Muscle layer of colon (tissue), 2 donors: ENCODE measurements around the gene AMOT.

Experiments
- H3K27ac ChIP-seq: one replicate; pipeline ENCODE4 v1.7.0; 2013; ENCODE audit warnings: low read depth, mild to moderate bottlenecking, low read length, moderate library complexity
- H3K27me3 ChIP-seq, 2 donors: one replicate each; pipeline ENCODE4 v1.7.0; 2013; ENCODE audit warnings: low read length in 2 of 2, mild to moderate bottlenecking in 2 of 2; ENCODE audit not compliant: insufficient read depth in 2 of 2, control insufficient read depth in 1 of 2
- H3K36me3 ChIP-seq: one replicate; pipeline ENCODE4 v1.7.0; 2013; ENCODE audit warnings: mild to moderate bottlenecking, low read length; ENCODE audit not compliant: insufficient read depth
- H3K4me1 ChIP-seq: one replicate; pipeline ENCODE4 v1.7.0; 2013; ENCODE audit warnings: mild to moderate bottlenecking, low read length; ENCODE audit not compliant: insufficient read depth
- H3K4me3 ChIP-seq, 2 donors: one replicate each; pipeline ENCODE4 v1.7.0; 2013; ENCODE audit warnings: low read length in 2 of 2, low read depth in 1 of 2, mild to moderate bottlenecking in 1 of 2, moderate library complexity in 1 of 2
- H3K9ac ChIP-seq: one replicate; pipeline ENCODE4 v1.7.0; 2013; ENCODE audit warnings: low read length
- H3K9me3 ChIP-seq: one replicate; pipeline ENCODE4 v1.7.0; 2013; ENCODE audit warnings: mild to moderate bottlenecking, low read length
- donor health status: abdominal sarcoma.
- donor health status: Adenocarcinoma of cecum.

Gene AMOT

GRCh38 chrX:112789931-112790330 lies 50.7 kb downstream of the AMOT start:
- no peak overlapping the region for H3K4me3 ChIP-seq
- no peaks in the 10 kb centered on the region for H3K9me3 ChIP-seq
- no peaks in the 10 kb centered on the region for H3K27me3 ChIP-seq
- no peak overlapping the region for H3K27ac ChIP-seq
- no peaks in the 10 kb centered on the region for H3K36me3 ChIP-seq
- no peak overlapping the region for H3K9ac ChIP-seq
- H3K4me1 ChIP-seq: no peaks in the 10 kb centered on the region

GRCh38 chrX:112786076-112786475 lies 54.6 kb downstream of the AMOT start:
- Histone ChIP-seq H3K9ac (no peak overlapping the region), H3K36me3 (no peaks in the 10 kb centered on the region), H3K9me3 (no peaks in the 10 kb centered on the region), H3K4me3 (no peak overlapping the region), H3K4me1 (no peaks in the 10 kb centered on the region), H3K27me3 (no peaks in the 10 kb centered on the region), H3K27ac (no peak overlapping the region)

- Histone ChIP-seq H3K36me3 (no peaks in the 10 kb centered on the region), H3K27ac (no peak overlapping the region), H3K4me3 (no peak overlapping the region), H3K9me3 (no peaks in the 10 kb centered on the region), H3K9ac (no peak overlapping the region), H3K4me1 (no peaks in the 10 kb centered on the region), H3K27me3 (no peaks in the 10 kb centered on the region)
Measured at GRCh38 chrX:112785344-112785743, 55.3 kb downstream of the AMOT start.

GRCh38 chrX:112784692-112785091 lies 55.9 kb downstream of the AMOT start:
- no peak overlapping the region for H3K27ac ChIP-seq
- no peak overlapping the region for H3K9ac ChIP-seq
- no peak overlapping the region for H3K4me3 ChIP-seq
- no peaks in the 10 kb centered on the region for H3K36me3 ChIP-seq
- no peaks in the 10 kb centered on the region for H3K27me3 ChIP-seq
- no peaks in the 10 kb centered on the region for H3K4me1 ChIP-seq
- H3K9me3 ChIP-seq: no peaks in the 10 kb centered on the region

- Histone ChIP-seq H3K27ac (no peak overlapping the region), H3K4me1 (no peaks in the 10 kb centered on the region), H3K9me3 (no peaks in the 10 kb centered on the region), H3K9ac (no peak overlapping the region), H3K27me3 (no peaks in the 10 kb centered on the region), H3K36me3 (peaks cover 6% of the 10 kb centered on the region), H3K4me3 (no peak overlapping the region)
Measured at GRCh38 chrX:112779139-112779538, 61.5 kb downstream of the AMOT start.

- no peaks in the 10 kb centered on the region for H3K27me3 ChIP-seq
Measured at GRCh38 chrX:112774651-112775293, 65.9 kb downstream of the AMOT start.

GRCh38 chrX:112774142-112774541 lies 66.5 kb downstream of the AMOT start:
- peaks cover 6% of the 10 kb centered on the region for H3K36me3 ChIP-seq
- no peak overlapping the region for H3K4me3 ChIP-seq

More at GRCh38 chrX:112774651-112775293, 65.9 kb downstream of the AMOT start:
- no peaks in the 10 kb centered on the region for H3K9me3 ChIP-seq
- H3K27ac ChIP-seq: no peak overlapping the region
- H3K4me1 ChIP-seq: no peaks in the 10 kb centered on the region
- peaks cover 6% of the 10 kb centered on the region for H3K36me3 ChIP-seq
- no peak overlapping the region for H3K9ac ChIP-seq
- no peak overlapping the region for H3K4me3 ChIP-seq

GRCh38 chrX:112769034-112769433 lies 71.6 kb downstream of the AMOT start:
- no peaks in the 10 kb centered on the region for H3K27me3 ChIP-seq
- H3K4me3 ChIP-seq: no peak overlapping the region
- H3K36me3 ChIP-seq: no peaks in the 10 kb centered on the region

More at GRCh38 chrX:112774142-112774541, 66.5 kb downstream of the AMOT start:
- no peaks in the 10 kb centered on the region for H3K4me1 ChIP-seq
- no peaks in the 10 kb centered on the region for H3K27me3 ChIP-seq
- no peak overlapping the region for H3K27ac ChIP-seq
- no peak overlapping the region for H3K9ac ChIP-seq
- no peaks in the 10 kb centered on the region for H3K9me3 ChIP-seq

GRCh38 chrX:112768563-112768962 lies 72.1 kb downstream of the AMOT start:
- no peaks in the 10 kb centered on the region for H3K4me1 ChIP-seq
- H3K36me3 ChIP-seq: no peaks in the 10 kb centered on the region
- H3K9me3 ChIP-seq: no peaks in the 10 kb centered on the region
- no peak overlapping the region for H3K27ac ChIP-seq
- H3K4me3 ChIP-seq: no peak overlapping the region
- H3K27me3 ChIP-seq: no peaks in the 10 kb centered on the region
- no peak overlapping the region for H3K9ac ChIP-seq

More at GRCh38 chrX:112769034-112769433, 71.6 kb downstream of the AMOT start:
- no peaks in the 10 kb centered on the region for H3K9me3 ChIP-seq
- H3K4me1 ChIP-seq: no peaks in the 10 kb centered on the region
- H3K9ac ChIP-seq: no peak overlapping the region
- no peak overlapping the region for H3K27ac ChIP-seq

- Histone ChIP-seq H3K36me3 (no peaks in the 10 kb centered on the region), H3K27me3 (no peaks in the 10 kb centered on the region), H3K4me3 (no peak overlapping the region), H3K9me3 (no peaks in the 10 kb centered on the region), H3K27ac (no peak overlapping the region), H3K4me1 (no peaks in the 10 kb centered on the region), H3K9ac (no peak overlapping the region)
Measured at GRCh38 chrX:112766774-112767173, 73.9 kb downstream of the AMOT start.

- Histone ChIP-seq H3K27ac (no peak overlapping the region), H3K4me1 (no peaks in the 10 kb centered on the region), H3K4me3 (no peak overlapping the region), H3K9ac (no peak overlapping the region), H3K9me3 (no peaks in the 10 kb centered on the region), H3K27me3 (no peaks in the 10 kb centered on the region), H3K36me3 (no peaks in the 10 kb centered on the region)
Measured at GRCh38 chrX:112761242-112762207, 79.1 kb downstream of the AMOT start.
